ENCODE data around the gene NLRP10. TPM values are rescaled to one million over a fixed set of nuclear protein-coding genes. Genes with fewer than 3 reads are reported as not detected.
A peak's percentile ranks its signal among the peaks of the same experiment; 100 is the strongest.
"Not testable (repeated sequence)": the region's sequence is repeated elsewhere in the genome, so short reads cannot be mapped to it uniquely, and the experiment has no call there.

The NLRP10 gene
- total RNA-seq, 1 donor from 2014 or later = 0.70 TPM

DNA sequence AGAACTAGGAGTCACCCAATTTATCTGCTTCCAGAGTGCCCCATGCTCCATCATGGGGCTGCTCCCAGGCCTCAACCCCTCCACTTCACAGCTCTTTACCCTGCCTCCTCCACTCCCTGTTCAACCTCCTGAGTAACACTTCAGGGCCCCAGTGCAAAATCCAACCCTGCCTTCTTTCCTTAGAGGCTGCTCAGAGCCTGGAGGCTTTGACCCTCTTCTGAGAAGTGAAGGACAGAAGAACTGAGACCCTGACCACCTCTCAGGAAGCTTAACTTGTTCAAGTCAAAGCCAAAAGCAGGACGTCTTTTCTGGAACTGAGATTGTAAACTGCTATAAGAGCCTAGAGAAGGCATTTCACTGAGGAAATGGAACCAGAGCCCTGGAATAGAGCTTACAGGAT lies 37.4 kb upstream of the NLRP10 start:
- no peaks in the 10 kb centered on the region for H3K27me3 Mint-ChIP-seq (ENCODE audit: low read depth)
- no peaks in the 10 kb centered on the region for H3K9me3 Mint-ChIP-seq (ENCODE audit: low read depth)
- TF ChIP-seq, protein P1, sequence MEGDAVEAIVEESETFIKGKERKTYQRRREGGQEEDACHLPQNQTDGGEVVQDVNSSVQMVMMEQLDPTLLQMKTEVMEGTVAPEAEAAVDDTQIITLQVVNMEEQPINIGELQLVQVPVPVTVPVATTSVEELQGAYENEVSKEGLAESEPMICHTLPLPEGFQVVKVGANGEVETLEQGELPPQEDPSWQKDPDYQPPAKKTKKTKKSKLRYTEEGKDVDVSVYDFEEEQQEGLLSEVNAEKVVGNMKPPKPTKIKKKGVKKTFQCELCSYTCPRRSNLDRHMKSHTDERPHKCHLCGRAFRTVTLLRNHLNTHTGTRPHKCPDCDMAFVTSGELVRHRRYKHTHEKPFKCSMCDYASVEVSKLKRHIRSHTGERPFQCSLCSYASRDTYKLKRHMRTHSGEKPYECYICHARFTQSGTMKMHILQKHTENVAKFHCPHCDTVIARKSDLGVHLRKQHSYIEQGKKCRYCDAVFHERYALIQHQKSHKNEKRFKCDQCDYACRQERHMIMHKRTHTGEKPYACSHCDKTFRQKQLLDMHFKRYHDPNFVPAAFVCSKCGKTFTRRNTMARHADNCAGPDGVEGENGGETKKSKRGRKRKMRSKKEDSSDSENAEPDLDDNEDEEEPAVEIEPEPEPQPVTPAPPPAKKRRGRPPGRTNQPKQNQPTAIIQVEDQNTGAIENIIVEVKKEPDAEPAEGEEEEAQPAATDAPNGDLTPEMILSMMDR (IDR thresholded peaks at IDR 0.05) = no peak

DNA sequence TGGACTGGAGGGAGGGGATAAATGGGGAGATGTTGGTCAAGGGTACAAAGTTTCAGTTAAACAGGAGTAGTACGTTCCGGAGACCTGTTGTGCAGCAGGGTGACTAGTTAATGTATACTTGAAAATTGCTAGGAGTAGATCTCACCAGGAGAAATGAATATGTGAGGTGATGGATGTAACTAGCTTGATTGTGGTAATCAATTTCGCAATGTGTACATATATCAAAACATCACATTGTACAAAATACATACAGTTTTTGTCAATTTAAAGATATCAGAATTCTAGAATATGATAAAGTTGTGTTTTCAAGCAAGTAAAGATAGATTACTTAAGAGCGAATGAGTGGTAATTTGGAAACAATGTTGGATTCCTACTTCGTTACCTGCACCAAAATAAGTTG lies 35.1 kb upstream of the NLRP10 start:
- Mint-ChIP-seq H3K27ac (ENCODE audit: unreplicated experiment) (no peak overlapping the region), H3K4me1 (ENCODE audit: low read depth) (no peaks in the 10 kb centered on the region), H3K36me3 (ENCODE audit: low read depth) (peaks cover 25% of the 10 kb centered on the region), H3K9me3 (ENCODE audit: low read depth) (no peaks in the 10 kb centered on the region), H3K4me3 (ENCODE audit: unreplicated experiment) (no peak overlapping the region), H3K27me3 (ENCODE audit: low read depth) (no peaks in the 10 kb centered on the region)
- DNase-seq (ENCODE audit: low spot score) = no peak
- TF ChIP-seq, protein P1 (IDR thresholded peaks at IDR 0.05) = no peak

More for the DNA sequence above, 37.4 kb upstream of the NLRP10 start:
- H3K4me1 Mint-ChIP-seq (ENCODE audit: low read depth) = no peaks in the 10 kb centered on the region
- H3K4me3 Mint-ChIP-seq (ENCODE audit: unreplicated experiment) = no peak overlapping the region
- no peak overlapping the region for H3K27ac Mint-ChIP-seq (ENCODE audit: unreplicated experiment)
- peaks cover 5% of the 10 kb centered on the region for H3K36me3 Mint-ChIP-seq (ENCODE audit: low read depth)
- DNase-seq (ENCODE audit: low spot score) = no peak

DNA sequence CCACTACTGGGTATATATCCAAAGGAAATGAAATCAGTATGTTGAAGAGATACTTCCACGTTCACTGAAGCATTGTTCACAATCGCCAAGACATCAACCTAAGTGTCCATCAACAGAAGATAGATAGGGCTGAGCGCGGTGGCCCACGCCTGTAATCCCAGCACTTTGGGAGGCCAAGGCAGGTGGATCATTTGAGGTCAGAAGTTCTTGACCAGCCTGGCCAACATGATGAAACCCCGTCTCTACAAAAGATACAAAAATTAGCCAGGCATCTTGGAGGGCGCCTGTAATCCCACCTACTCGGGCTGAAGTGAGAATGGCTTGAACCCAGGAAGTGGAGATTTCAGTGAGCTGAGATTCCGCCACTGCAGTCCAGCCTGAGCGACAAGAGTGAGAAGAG lies 34.5 kb upstream of the NLRP10 start:
- no peak for DNase-seq (ENCODE audit: low spot score)
- no peak overlapping the region for H3K4me3 Mint-ChIP-seq (ENCODE audit: unreplicated experiment)
- no peaks in the 10 kb centered on the region for H3K27me3 Mint-ChIP-seq (ENCODE audit: low read depth)
- peaks cover 31% of the 10 kb centered on the region for H3K36me3 Mint-ChIP-seq (ENCODE audit: low read depth)
- no peaks in the 10 kb centered on the region for H3K4me1 Mint-ChIP-seq (ENCODE audit: low read depth)
- TF ChIP-seq, protein P1 (IDR thresholded peaks at IDR 0.05) = no peak
- H3K9me3 Mint-ChIP-seq (ENCODE audit: low read depth) = no peaks in the 10 kb centered on the region
- no peak overlapping the region for H3K27ac Mint-ChIP-seq (ENCODE audit: unreplicated experiment)

DNA sequence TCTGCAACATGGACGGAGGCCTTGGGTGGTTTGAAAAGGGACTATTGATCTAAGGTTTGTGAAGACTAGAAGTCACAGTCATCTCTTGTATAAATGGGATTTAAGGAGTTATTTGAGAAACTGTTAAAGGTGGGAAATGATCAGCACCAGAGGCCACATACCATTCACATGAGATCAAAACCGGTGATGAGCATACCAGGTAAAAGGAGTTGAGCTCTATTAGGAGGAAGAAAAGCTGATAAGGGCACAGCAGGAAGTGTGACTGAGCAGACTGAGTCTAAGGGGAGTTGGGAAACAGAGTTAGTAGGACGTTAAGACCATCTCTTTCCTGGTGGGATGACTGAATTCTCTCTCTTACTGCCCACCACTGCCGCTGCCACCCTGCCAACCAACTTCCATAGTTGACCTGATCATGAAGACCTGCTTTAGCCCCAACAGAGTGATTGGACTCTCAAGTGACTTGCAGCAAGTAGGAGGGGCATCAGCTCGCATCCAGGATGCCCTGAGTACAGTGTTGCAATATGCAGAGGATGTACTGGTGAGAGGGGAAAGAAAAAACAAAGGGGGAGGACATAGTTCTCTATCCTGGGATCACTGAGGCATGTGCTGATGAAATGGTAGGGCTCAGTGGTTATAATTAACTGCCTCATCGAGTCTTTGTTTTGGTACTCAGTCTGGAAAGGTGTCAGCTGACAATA lies 29.5 kb upstream of the NLRP10 start:
- TF ChIP-seq, protein P1 (IDR thresholded peaks at IDR 0.05) = no peak
- no peak overlapping the region for H3K27ac Mint-ChIP-seq (ENCODE audit: unreplicated experiment)
- H3K4me3 Mint-ChIP-seq (ENCODE audit: unreplicated experiment) = no peak overlapping the region
- no peaks in the 10 kb centered on the region for H3K9me3 Mint-ChIP-seq (ENCODE audit: low read depth)
- H3K4me1 Mint-ChIP-seq (ENCODE audit: low read depth) = peaks cover 9% of the 10 kb centered on the region
- H3K27me3 Mint-ChIP-seq (ENCODE audit: low read depth) = no peaks in the 10 kb centered on the region
- DNase-seq (ENCODE audit: low spot score) = no peak
- H3K36me3 Mint-ChIP-seq (ENCODE audit: low read depth) = peaks cover 55% of the 10 kb centered on the region

DNA sequence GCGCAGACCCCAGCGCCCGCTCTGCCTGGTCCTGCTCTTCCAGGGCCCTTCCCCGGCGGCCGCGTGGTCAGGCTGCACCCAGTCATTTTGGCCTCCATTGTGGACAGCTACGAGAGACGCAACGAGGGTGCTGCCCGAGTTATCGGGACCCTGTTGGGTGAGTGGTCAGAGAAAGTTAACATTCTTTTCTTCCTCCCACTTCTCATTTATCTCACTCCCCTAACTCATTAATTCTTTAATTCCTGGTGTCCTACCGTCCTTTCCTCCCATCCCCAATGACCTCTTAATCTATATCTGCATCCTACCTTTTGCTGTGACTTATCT lies 22.3 kb upstream of the NLRP10 start:
- not testable (repeated sequence) for H3K27me3 Mint-ChIP-seq (ENCODE audit: low read depth); H3K36me3 Mint-ChIP-seq (ENCODE audit: low read depth); DNase-seq (ENCODE audit: low spot score); H3K9me3 Mint-ChIP-seq (ENCODE audit: low read depth)
- H3K4me1 Mint-ChIP-seq (ENCODE audit: low read depth) = peaks cover 42% of the 10 kb centered on the region
- H3K4me3 Mint-ChIP-seq (ENCODE audit: unreplicated experiment) = peak overlapping the region; percentile 85
- peak overlapping the region; percentile 84 for H3K27ac Mint-ChIP-seq (ENCODE audit: unreplicated experiment)
